ENCODE results near the gene ERC2.

Gene ERC2

DNA sequence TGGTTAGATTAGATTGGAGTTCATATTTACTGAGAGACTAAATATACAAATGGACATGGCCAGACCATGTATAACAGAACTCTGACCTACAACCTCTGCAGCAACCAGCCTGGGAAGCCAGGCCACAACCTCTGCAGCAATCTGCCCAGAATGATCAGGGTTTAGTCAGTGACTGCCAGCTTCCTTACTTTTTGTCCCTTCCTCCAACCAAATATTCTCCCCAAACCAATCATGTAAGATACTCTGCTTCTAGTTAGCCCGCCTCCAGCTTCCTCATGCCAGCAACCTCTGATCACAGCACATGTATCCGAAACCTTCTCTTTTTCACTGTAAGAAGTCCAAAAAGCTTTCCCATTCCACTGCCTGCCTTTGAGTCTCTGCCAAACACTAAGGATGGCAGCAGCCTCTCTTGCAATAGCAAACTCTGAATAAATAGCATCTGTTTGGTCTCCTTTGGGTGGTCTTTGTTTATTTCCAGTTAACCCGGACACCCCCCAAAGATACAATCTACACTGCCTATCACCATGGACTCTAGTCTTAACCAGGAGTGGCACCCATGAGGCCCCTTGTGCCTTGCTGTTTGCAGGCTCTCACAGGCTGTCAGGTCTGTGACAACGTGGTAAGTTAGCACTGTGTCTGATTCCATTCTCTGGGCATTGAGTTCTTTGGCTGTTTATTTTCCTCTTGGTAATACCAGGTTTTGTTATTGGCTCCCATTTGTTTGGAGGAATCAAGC is 102.2 kb downstream of the ERC2 start:
- DNase-seq = no peak

GRCh38 chr3:56364665-56365064 is 103.6 kb downstream of the ERC2 start:
- DNase-seq = no peak

GRCh38 chr3:56363720-56364119 is 104.5 kb downstream of the ERC2 start:
- no peak for DNase-seq

DNA sequence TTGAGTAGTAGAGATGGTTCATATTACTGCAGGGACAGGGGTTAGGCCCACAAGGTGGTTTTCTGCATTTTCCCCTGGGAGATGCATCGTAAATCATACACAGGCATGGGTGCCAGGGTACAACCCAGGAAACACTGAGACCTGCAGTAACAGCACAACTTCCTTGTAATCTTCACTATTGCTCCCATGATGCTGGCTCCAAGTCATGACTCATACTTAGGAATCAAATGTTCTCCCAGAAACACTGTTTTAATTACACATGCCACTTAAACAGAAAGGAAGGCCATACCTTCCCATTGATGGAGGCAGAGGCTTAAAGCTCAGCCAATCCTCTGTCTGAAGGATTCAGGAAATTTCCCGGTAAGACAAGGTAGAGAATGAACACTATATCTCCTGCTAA is 106.5 kb downstream of the ERC2 start:
- no peak for DNase-seq

- DNase-seq = no peak
Observed at GRCh38 chr3:56357266-56357665, 111.0 kb downstream of the ERC2 start.

- no peak for DNase-seq
Observed at GRCh38 chr3:56356808-56357207, 111.5 kb downstream of the ERC2 start.

DNA sequence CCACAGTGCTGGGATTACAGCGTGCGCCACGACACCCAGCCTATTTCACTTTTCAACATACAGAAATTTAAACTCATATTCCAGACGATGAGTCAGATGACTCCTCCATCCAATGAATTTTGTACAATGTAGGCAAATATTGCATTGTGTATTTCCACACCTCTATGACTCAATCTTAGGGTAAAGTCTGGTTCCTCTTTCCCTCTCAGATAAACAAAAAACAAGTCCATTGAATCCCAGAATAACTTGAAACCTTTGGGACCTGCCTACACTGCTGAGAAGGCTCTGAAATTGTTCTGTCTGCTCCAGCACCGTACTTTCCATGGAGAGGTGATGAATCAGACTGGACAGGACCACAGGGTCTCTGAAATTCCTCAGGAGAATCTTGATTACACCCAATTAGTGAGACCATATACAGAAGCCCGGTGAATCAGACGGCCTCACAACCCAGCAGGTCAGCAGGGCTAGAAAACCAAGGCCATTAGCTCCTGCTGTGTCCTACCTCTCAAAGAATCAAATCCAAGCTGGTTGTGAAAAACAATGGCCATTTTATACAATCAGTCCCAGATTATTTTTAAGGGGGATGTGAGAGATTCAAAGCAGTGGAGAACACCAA is 112.6 kb downstream of the ERC2 start:
- no peak for DNase-seq

DNA sequence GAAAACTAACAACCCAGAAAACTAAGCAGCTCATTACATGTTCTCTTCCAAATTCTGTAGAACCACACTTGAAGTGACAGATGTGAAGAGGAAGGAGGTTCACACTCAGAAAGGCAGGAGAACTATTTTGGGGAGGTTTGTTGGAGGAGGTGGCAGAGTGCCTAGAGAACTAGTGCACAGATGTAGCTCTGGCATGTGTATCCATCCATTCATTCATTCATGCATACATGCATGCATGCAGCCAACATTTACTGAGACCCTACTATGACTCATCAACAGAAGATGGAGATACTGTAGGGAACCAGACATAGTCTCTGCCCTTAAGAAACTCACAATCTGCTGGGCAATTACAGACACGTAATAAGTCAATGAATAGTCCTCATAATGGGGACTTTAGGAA is 116.7 kb downstream of the ERC2 start:
- DNase-seq = no peak

GRCh38 chr3:56347219-56347871 is 120.9 kb downstream of the ERC2 start:
- DNase-seq = no peak

- no peak for DNase-seq
Observed at GRCh38 chr3:56342475-56342874, 125.8 kb downstream of the ERC2 start.

DNA sequence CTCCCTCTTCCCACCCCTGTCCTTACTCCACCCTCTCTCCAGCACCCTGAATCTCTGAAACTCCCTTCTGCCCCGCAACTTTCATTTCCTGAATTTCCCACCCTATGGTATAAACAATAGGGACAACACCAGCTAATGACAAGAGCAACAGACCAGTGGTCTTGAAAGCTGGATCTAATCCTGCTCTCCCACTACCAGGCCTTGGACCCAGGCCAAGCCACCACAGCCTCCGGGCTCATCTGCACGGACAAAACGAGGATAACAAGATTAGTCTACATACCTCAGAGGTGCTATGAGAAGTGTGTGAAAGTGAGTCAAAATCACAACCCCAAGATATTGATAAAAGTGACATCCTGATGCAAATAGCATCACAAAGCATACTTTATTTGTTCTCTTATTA is 128.6 kb downstream of the ERC2 start:
- DNase-seq = no peak

DNA sequence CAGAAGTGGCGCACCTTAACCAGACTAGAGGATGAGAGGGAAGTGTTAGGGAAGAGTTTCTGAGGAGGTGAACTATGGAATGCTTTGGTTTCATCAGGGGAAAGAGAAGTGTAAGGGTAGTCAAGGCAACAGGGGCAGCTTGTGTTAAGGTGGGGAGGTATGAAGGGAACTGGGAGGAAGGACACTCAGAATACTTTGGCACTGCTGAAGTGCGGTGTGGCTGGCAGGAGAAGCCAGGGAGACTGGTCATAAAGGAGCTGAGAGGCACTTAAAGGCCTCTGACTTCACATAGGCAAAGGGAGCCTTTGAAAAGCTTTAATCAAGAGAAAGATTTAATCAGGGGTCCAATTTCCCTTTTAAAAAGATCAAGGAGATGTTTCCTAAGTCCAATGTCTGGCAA is 129.0 kb downstream of the ERC2 start:
- DNase-seq = no peak

DNA sequence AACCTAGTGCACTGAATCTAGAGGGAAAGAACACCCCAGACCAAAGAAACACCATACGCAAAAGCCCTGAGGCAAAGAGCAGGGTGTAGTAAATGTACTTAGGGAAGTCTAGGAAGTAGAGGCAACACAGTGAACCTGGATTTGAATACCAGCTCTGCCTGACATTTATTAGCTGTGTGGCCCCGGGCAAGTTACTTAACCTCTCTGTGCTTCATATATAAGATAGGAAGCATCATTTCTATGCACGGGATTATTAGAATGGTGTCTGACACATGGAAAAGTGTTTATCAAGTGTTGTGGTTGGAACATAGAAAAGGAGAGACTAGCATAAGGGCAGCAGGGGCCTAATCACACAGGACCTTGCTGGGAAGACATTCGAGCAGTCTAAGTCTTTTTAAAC is 132.2 kb downstream of the ERC2 start:
- DNase-seq = no peak

- no peak for DNase-seq
Observed at GRCh38 chr3:56324473-56324872, 143.8 kb downstream of the ERC2 start.

- no peak for DNase-seq
Observed at GRCh38 chr3:56323986-56324420, 144.3 kb downstream of the ERC2 start.

DNA sequence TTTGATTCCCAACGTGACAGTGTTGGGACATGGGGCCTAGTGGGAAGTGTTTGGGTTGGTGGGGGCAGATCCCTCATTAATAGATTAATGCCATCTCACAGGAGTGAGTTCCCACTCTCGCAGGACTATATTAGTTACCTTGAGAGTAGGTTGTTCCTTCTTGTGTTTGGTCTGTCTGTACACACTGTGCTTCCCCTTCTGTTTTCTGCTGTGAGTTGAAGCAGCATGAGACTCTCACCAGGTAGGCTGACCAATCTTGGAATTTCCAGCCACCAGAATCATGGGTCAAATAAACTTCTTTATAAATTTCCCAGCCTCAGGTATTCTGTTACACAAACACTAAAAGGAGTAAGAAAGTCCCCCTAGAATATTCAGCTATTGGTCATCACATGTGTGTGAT is 145.4 kb downstream of the ERC2 start:
- no peak for DNase-seq

GRCh38 chr3:56321892-56322291 is 146.4 kb downstream of the ERC2 start:
- no peak for DNase-seq

DNA sequence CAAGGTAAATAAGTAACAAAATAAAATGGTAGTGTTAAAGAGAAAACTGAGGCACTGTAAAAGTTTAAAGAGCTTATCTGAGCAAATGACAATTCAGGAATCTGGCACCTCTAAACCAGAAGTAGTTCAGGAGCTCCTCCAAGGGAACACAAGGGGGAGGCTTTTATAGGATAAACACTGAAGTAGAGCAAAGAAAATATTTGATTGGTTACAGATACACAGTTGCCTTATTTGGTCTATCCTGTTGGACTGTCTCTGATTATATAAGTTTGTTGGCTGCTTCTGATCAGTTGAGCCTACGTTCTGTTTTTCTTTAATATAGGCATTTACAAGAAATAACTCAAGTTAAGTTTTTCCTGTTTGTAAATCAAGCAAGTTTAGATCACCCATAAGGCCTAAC is 146.9 kb downstream of the ERC2 start:
- DNase-seq = no peak

DNA sequence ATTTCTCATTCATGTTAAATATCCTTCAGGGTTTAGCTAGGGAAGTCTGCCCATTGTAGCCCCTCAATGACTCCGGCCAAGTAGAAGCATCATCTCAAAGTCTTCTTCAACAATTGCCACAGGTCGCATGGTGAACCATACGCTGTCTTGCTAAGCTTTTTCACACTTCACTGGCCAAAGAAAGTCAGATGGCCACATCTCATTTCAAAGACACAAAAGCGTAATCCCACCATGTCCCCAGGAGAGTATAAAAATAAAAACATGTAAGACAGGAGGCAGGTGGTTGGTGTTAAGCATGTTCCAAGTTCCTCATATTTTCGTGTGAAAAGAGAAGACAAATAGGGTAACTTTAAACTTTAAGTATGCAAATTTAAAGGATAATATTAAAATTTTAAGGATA is 147.4 kb downstream of the ERC2 start:
- DNase-seq = no peak

DNA sequence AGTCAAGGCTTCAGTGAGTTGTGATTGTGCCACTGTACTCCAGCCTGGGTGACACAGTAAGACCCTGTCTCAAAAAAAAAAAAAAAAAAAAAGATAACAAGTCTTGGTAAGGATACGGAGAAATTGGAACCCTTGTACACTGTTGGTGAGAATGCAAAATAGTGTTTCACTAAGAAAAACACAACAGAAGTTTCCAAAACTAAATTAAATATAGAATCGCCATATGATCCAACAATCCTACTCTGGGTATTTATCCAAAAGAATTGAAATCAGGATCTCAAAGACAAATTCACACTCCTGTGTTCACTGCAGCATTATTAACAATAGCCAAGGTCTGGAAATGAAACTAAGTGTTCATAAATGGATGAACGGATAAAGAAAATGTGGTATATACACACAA is 149.4 kb downstream of the ERC2 start:
- no peak for DNase-seq

- DNase-seq = no peak
Observed at GRCh38 chr3:56316944-56317343, 151.3 kb downstream of the ERC2 start.

DNA sequence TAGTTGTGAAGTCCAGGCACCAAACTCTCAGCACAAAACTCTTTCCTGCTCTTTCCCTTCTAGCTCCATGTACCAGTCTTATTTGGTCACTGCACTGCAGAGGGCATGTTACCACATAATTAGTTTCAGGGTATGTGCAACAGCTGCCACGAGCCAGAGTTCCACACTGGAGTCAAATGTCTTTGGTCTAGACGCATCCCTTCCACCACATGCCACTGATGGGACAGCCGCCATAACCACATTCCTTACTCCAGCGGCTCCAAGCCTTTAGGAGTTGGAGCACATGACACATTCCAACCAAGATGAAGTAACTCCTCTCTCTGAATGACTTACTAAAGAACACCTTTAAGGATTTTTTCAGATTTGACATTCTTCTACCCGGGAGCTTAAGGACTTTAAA is 153.4 kb downstream of the ERC2 start:
- no peak for DNase-seq

- DNase-seq = no peak
Observed at GRCh38 chr3:56309465-56309864, 158.8 kb downstream of the ERC2 start.

DNA sequence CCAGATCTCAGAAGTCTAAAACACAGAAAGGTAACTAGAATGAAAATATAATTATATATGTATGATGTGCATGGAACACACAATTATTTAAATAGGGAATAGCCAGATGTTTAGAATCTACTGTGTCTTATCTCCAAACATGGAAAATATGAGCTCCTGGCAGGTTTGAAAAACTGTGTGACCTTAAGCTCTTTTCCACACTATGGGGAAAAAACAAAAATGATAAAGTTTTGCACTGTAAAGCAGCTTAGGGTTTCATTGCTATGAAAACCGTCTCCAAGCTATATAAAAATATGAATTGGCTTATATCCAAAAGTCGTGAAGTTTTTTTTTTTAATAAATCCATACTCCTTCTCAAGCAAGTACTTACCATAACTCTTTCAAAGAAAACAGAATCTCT is 159.8 kb downstream of the ERC2 start:
- no peak for DNase-seq

All from CD4-positive, alpha-beta T cell treated with Interleukin-17A for 4 hours (primary cell).